CD14-positive monocyte (primary cell): ENCODE measurements around the gene HOXC9. TPM values are rescaled to one million over a fixed set of nuclear protein-coding genes. Genes with fewer than 3 reads are reported as not detected.

ENCODE experiments used
- DNase-seq, 3 donors: peaks; one replicate each; pipeline ENCODE4 v3.0.0-alpha.2; 2011 to 2022
- H2AFZ ChIP-seq: 2 replicates; pipeline ENCODE4 v1.6.0; 2012; ENCODE audit warnings: mild to moderate bottlenecking, low read depth, low read length, inconsistent platforms; ENCODE audit not compliant: insufficient read depth, poor library complexity, severe bottlenecking
- H3K27ac ChIP-seq, 2 donors: 1 replicate in 1 of 2; 2 replicates in 1 of 2; pipeline ENCODE4 v1.5.1; 2012 to 2013; ENCODE audit warnings: low read length in 2 of 2, control low read depth in 1 of 2, inconsistent platforms in 1 of 2, low read depth in 1 of 2, mild to moderate bottlenecking in 1 of 2
- H3K27me3 ChIP-seq, 2 donors: one replicate each; pipeline versions ENCODE4 v1.6.0 to v1.6.1; 2011 to 2013; ENCODE audit warnings: low read length in 2 of 2; ENCODE audit not compliant: control insufficient read depth in 2 of 2, insufficient read depth in 2 of 2
- H3K36me3 ChIP-seq, 2 donors: replicated peaks in 1 of 2; 1 replicate in 1 of 2; 2 replicates in 1 of 2; pipeline versions ENCODE4 v1.5.1 to v1.6.1; 2012 to 2013; ENCODE audit warnings: low read length in 2 of 2, control low read depth in 1 of 2, inconsistent platforms in 1 of 2, mild to moderate bottlenecking in 1 of 2; ENCODE audit not compliant: insufficient read depth in 2 of 2, control insufficient read depth in 1 of 2
- H3K4me1 ChIP-seq, 2 donors: 1 replicate in 1 of 2; 2 replicates in 1 of 2; pipeline versions ENCODE4 v1.5.1 to v1.6.1; 2012 to 2013; ENCODE audit warnings: low read length in 2 of 2, control low read depth in 1 of 2, inconsistent platforms in 1 of 2, mild to moderate bottlenecking in 1 of 2, moderate library complexity in 1 of 2; ENCODE audit not compliant: insufficient read depth in 2 of 2, control insufficient read depth in 1 of 2
- H3K4me2 ChIP-seq: replicated peaks from 2 replicates; pipeline ENCODE3; 2012; ENCODE audit warnings: low read length, moderate library complexity, mild to moderate bottlenecking; ENCODE audit not compliant: poor library complexity, severe bottlenecking; ENCODE audit errors: extremely low read depth
- H3K4me3 ChIP-seq, 3 experiments: fragments of 200-600 bp in 1 of 3; sonication (generic) in 1 of 3; replicated peaks in 1 of 3; 1 replicate in 2 of 3; 2 replicates in 1 of 3; pipeline ENCODE4 v1.5.1; 2011 to 2013; ENCODE audit warnings: low read length in 3 of 3, mild to moderate bottlenecking in 3 of 3, control low read depth in 2 of 3, low read depth in 2 of 3, inconsistent platforms in 1 of 3, moderate library complexity in 1 of 3
- H3K79me2 ChIP-seq: 2 replicates; pipeline ENCODE4 v1.6.0; 2012; ENCODE audit warnings: mild to moderate bottlenecking, control low read depth, inconsistent platforms, low read length, moderate library complexity; ENCODE audit not compliant: insufficient read depth
- H3K9ac ChIP-seq: 2 replicates; pipeline ENCODE4 v1.6.0; 2017; ENCODE audit warnings: low read length, mild to moderate bottlenecking; ENCODE audit not compliant: insufficient read depth, poor library complexity, severe bottlenecking
- H3K9me3 ChIP-seq, 2 donors: replicated peaks in 1 of 2; 1 replicate in 1 of 2; 2 replicates in 1 of 2; pipeline versions ENCODE4 v1.5.1 to v1.6.1; 2012 to 2013; ENCODE audit warnings: low read length in 2 of 2, control low read depth in 1 of 2; ENCODE audit not compliant: control insufficient read depth in 1 of 2, insufficient read depth in 1 of 2
- H4K20me1 ChIP-seq: 2 replicates; pipeline ENCODE4 v1.6.0; 2012; ENCODE audit warnings: mild to moderate bottlenecking, low read length, control low read depth, moderate library complexity; ENCODE audit not compliant: insufficient read depth
- H3K27ac Mint-ChIP-seq, 7 donors: one replicate each; pipeline ENCODE4 v1.8.0; 2020; ENCODE audit warnings: mild to moderate bottlenecking in 7 of 7, mixed read lengths in 7 of 7, moderate library complexity in 6 of 7, inconsistent platforms in 2 of 7
- H3K27me3 Mint-ChIP-seq, 3 donors: one replicate each; pipeline ENCODE4 v1.8.0; 2021 to 2022; ENCODE audit warnings: low read depth in 3 of 3, mild to moderate bottlenecking in 3 of 3, mixed read lengths in 3 of 3, moderate library complexity in 3 of 3, inconsistent platforms in 1 of 3
- H3K36me3 Mint-ChIP-seq, 2 donors: one replicate each; pipeline ENCODE4 v1.8.0; 2020; ENCODE audit warnings: mixed read lengths in 2 of 2, inconsistent platforms in 1 of 2, mild to moderate bottlenecking in 1 of 2
- H3K4me1 Mint-ChIP-seq: one replicate; pipeline ENCODE4 v1.8.0; 2020; ENCODE audit warnings: mild to moderate bottlenecking, mixed read lengths
- H3K4me3 Mint-ChIP-seq, 2 donors: one replicate each; pipeline ENCODE4 v1.8.0; 2020; ENCODE audit warnings: mild to moderate bottlenecking in 2 of 2, mixed read lengths in 2 of 2, moderate library complexity in 1 of 2
- H3K9me3 Mint-ChIP-seq, 7 donors: one replicate each; pipeline ENCODE4 v1.8.0; 2020 to 2022; ENCODE audit warnings: mixed read lengths in 7 of 7, mild to moderate bottlenecking in 6 of 7, moderate library complexity in 6 of 7, inconsistent platforms in 2 of 7
- WGBS: methylation state at CpG from one replicate; pipeline ENCODE4 v1.1.5; 2013; ENCODE audit warnings: missing lambda C conversion rate; ENCODE audit not compliant: insufficient coverage; 5-methylcytosine and 5-hydroxymethylcytosine counted together
- intact Hi-C, 2 donors: fragments of 100-400 bp; cut with micrococcal nuclease; formaldehyde crosslinking; loops; one replicate each; pipeline versions ENCODE4 v1.15.0 to v1.15.1; 2023
- polyA plus RNA-seq, 3 donors: library from polyadenylated mRNA; depleted of rRNA in 1 of 3; unstranded in 2 of 3; stranded (reverse) in 1 of 3; fragments of 300-500 nt in 2 of 3; fragments of >200 nt in 1 of 3; fragmentation: Illumina TruSeq in 2 of 3; gene quantifications; 1 replicate in 2 of 3; 2 replicates in 1 of 3; pipeline ENCODE4 v1.2.3, GENCODE V29; 2012 to 2021
- TF ChIP-seq, protein P1 (sequence below): fragments of 200-600 bp; IDR thresholded peaks from one replicate; pipeline ENCODE4 v1.8.0; 2022; ENCODE audit warnings: antibody characterized with exemption, mild to moderate bottlenecking

The HOXC9 gene
- polyA plus RNA-seq, 3 donors, result not detected

DNA sequence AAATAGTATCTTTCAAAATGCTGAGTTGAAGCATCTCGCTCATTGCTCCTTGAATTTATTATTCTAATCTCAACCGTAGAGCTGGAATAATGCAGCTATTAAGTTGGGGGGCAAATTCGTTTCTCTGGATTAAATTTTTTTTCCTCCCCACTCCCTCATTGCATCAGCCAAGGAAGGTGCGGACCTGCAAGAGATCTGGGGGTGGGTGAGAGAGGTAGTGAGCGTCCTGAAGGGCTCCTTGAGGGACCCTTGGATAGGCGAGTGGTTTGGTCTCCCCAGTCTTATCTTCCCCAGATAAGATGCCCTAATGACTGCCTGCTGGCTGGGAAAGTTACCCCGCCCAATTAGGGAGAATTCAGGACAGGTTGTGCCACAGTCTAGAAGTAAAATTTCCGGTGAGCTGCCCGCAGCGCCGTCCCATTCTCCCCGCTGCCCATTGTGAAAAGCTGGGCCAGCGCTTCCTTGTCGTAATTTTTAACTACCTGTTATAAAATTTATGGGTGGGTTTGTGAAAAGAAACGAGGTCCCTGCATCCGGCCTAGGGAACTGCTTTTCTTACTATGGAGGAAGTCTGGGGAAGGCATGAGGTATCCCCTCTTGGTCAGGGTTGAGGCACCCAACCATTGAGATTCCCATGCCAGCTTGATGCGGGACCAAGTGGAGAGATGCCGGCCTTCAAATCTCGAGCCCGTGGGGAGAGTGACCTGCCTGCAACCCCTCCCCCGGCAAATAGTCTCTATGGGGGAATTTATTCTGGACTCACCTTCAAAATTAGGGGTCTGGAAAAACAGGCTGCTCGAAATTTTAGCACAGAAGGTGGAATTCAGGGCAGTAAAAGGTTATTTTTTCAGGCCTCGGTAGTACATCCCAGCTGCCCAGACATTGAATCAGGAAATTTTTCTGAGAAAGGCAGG is 15.3 kb downstream of the HOXC9 start:
- intact Hi-C loops, result no loop called here
- peaks cover 10 to 35% of the 10 kb centered on the region in 2 donors for H3K9me3 ChIP-seq
- H4K20me1 ChIP-seq, result no peaks in the 10 kb centered on the region
- TF ChIP-seq, protein P1, sequence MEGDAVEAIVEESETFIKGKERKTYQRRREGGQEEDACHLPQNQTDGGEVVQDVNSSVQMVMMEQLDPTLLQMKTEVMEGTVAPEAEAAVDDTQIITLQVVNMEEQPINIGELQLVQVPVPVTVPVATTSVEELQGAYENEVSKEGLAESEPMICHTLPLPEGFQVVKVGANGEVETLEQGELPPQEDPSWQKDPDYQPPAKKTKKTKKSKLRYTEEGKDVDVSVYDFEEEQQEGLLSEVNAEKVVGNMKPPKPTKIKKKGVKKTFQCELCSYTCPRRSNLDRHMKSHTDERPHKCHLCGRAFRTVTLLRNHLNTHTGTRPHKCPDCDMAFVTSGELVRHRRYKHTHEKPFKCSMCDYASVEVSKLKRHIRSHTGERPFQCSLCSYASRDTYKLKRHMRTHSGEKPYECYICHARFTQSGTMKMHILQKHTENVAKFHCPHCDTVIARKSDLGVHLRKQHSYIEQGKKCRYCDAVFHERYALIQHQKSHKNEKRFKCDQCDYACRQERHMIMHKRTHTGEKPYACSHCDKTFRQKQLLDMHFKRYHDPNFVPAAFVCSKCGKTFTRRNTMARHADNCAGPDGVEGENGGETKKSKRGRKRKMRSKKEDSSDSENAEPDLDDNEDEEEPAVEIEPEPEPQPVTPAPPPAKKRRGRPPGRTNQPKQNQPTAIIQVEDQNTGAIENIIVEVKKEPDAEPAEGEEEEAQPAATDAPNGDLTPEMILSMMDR, result no peak
- peaks cover 34% of the 10 kb centered on the region for H3K4me1 Mint-ChIP-seq
- H3K9ac ChIP-seq, result no peak overlapping the region
- H3K36me3 ChIP-seq, result no peaks in the 10 kb centered on the region
- DNase-seq, result no peak
- H3K4me2 ChIP-seq, result no peak overlapping the region
- H3K27ac Mint-ChIP-seq, result no peak overlapping the region
- no peaks in the 10 kb centered on the region for H3K79me2 ChIP-seq
- no peak overlapping the region for H3K4me3 ChIP-seq
- H2AFZ ChIP-seq, result no peak overlapping the region
- peaks cover 96 to 100% of the 10 kb centered on the region in 2 donors for H3K27me3 ChIP-seq
- H3K9me3 Mint-ChIP-seq, result peaks cover 0 to 49% (median 16%) of the 10 kb centered on the region in 7 donors
- H3K4me1 ChIP-seq, result peaks cover 14 to 16% of the 10 kb centered on the region in 2 donors
- peaks cover 96 to 100% (median 99%) of the 10 kb centered on the region in 3 donors for H3K27me3 Mint-ChIP-seq
- 8% methylated on average over 6 of the region's 23 CpGs for WGBS
- H3K27ac ChIP-seq, result no peak overlapping the region
- peaks cover 0 to 8% of the 10 kb centered on the region in 2 donors for H3K36me3 Mint-ChIP-seq
- peak overlapping the region in 1 of 2 donors; percentile 71 for H3K4me3 Mint-ChIP-seq

GRCh38 chr12:54016051-54016450 is 16.1 kb downstream of the HOXC9 start:
- Mint-ChIP-seq H3K4me3 (peak overlapping the region in 1 of 2 donors; percentile 71), H3K36me3 (peaks cover 0 to 7% of the 10 kb centered on the region in 2 donors), H3K27ac (no peak overlapping the region), H3K9me3 (peaks cover 0 to 49% (median 16%) of the 10 kb centered on the region in 7 donors), H3K4me1 (peaks cover 33% of the 10 kb centered on the region), H3K27me3 (peaks cover 96 to 100% (median 99%) of the 10 kb centered on the region in 3 donors)
- H3K36me3 ChIP-seq, result no peaks in the 10 kb centered on the region
- no peak overlapping the region for H3K4me3 ChIP-seq
- DNase-seq, result no peak
- peaks cover 96 to 100% of the 10 kb centered on the region in 2 donors for H3K27me3 ChIP-seq
- H3K79me2 ChIP-seq, result no peaks in the 10 kb centered on the region
- no peak overlapping the region for H2AFZ ChIP-seq
- peaks cover 10 to 36% of the 10 kb centered on the region in 2 donors for H3K9me3 ChIP-seq
- H4K20me1 ChIP-seq, result no peaks in the 10 kb centered on the region
- intact Hi-C loops, result no loop called here
- TF ChIP-seq, protein P1, result no peak
- no peak overlapping the region for H3K9ac ChIP-seq
- no CpG with 5 or more reads among the region's 3 CpGs for WGBS
- H3K27ac ChIP-seq, result no peak overlapping the region
- no peak overlapping the region for H3K4me2 ChIP-seq
- H3K4me1 ChIP-seq, result peaks cover 14 to 16% of the 10 kb centered on the region in 2 donors
